PC-9 (cell line): ENCODE data around the gene LRFN4. TPM values are rescaled to one million over a fixed set of nuclear protein-coding genes. Genes with fewer than 3 reads are reported as not detected.

ENCODE experiments used
- BruUV-seq: library from RNA; stranded (reverse); fragments of 400-500 nt; replicated peaks from 2 replicates; lab custom pipeline; 2021; lab: Mats Ljungman, UMichigan
- CTCF ChIA-PET: fragments of 300-600 bp; sonication (Branson Sonifier 250); formaldehyde crosslinking; loops from one replicate; lab custom pipeline; 2022; ENCODE audit warnings: antibody characterized with exemption; lab: Charles Lee
- POLR2A ChIA-PET: fragments of 300-600 bp; sonication (Branson Sonifier 250); formaldehyde crosslinking; loops from one replicate; lab custom pipeline; 2022; ENCODE audit warnings: antibody characterized with exemption; ENCODE audit not compliant: unreplicated experiment; lab: Charles Lee
- DNase-seq, 2 experiments: peaks; one replicate each; pipeline versions ENCODE4 v3.0.0 to v3.0.0-alpha.2; 2015 to 2022; ENCODE audit warnings: mixed read lengths in 1 of 2
- H2AFZ ChIP-seq: fragments of 200-600 bp; sonication (generic); 2 replicates; pipeline ENCODE4 v1.8.1; 2017; ENCODE audit warnings: antibody characterized with exemption
- H3F3A ChIP-seq: fragments of 200-600 bp; sonication (generic); 2 replicates; pipeline ENCODE4 v1.8.1; 2017; ENCODE audit warnings: antibody characterized with exemption, mild to moderate bottlenecking, low read depth; ENCODE audit not compliant: insufficient read depth
- H3K27ac ChIP-seq: fragments of 200-600 bp; sonication (generic); 2 replicates; pipeline ENCODE4 v1.6.1; 2016; ENCODE audit warnings: mixed run types
- H3K27me3 ChIP-seq: fragments of 200-600 bp; sonication (generic); 2 replicates; pipeline ENCODE4 v1.6.1; 2016; ENCODE audit warnings: low read depth, mixed run types; ENCODE audit not compliant: insufficient read depth
- H3K36me3 ChIP-seq: fragments of 200-600 bp; sonication (generic); 2 replicates; pipeline ENCODE4 v1.6.1; 2016; ENCODE audit warnings: low read depth, mixed run types
- H3K4me1 ChIP-seq: fragments of 200-600 bp; sonication (generic); replicated peaks from 2 replicates; pipeline ENCODE4 v1.6.1; 2016; ENCODE audit warnings: mixed run types; ENCODE audit not compliant: insufficient read depth
- H3K4me2 ChIP-seq: fragments of 200-600 bp; sonication (generic); 2 replicates; pipeline ENCODE4 v1.6.1; 2017; ENCODE audit warnings: mixed run types
- H3K4me3 ChIP-seq: fragments of 200-600 bp; sonication (generic); 2 replicates; pipeline ENCODE4 v1.6.1; 2016; ENCODE audit warnings: mixed run types
- H3K79me2 ChIP-seq: fragments of 200-600 bp; sonication (generic); 2 replicates; pipeline ENCODE4 v1.6.1; 2017; ENCODE audit warnings: low read depth, mixed run types
- H3K9me2 ChIP-seq: fragments of 200-600 bp; sonication (generic); 2 replicates; pipeline ENCODE4 v1.8.1; 2017; ENCODE audit warnings: mild to moderate bottlenecking; ENCODE audit not compliant: insufficient read depth
- H3K9me3 ChIP-seq: fragments of 200-600 bp; sonication (generic); 2 replicates; pipeline ENCODE4 v1.8.1; 2016; ENCODE audit warnings: low read depth; ENCODE audit not compliant: insufficient read depth
- H4K20me1 ChIP-seq: fragments of 200-600 bp; sonication (generic); 2 replicates; pipeline ENCODE4 v1.8.1; 2017; ENCODE audit not compliant: insufficient read depth
- EZH2 ChIP-seq: fragments of 200-600 bp; sonication (generic); IDR thresholded peaks from 2 replicates; pipeline ENCODE4 v1.8.0; 2017; ENCODE audit warnings: antibody characterized with exemption, low read depth
- intact Hi-C: fragments of 100-400 bp; cut with micrococcal nuclease; formaldehyde crosslinking; loops from one replicate; pipeline ENCODE4 v1.10.0; 2022; ENCODE audit not compliant: unreplicated experiment
- total RNA-seq: library from RNA; stranded (reverse); gene quantifications from 2 replicates; pipeline ENCODE4 v1.2.3, GENCODE V29; 2021
- TF ChIP-seq, protein P1 (sequence below): fragments of 200-600 bp; sonication (generic); conservative IDR thresholded peaks from 2 replicates; pipeline ENCODE4 v1.6.1; 2017; ENCODE audit warnings: mixed run types, antibody characterized with exemption, mild to moderate bottlenecking, moderate library complexity

Gene LRFN4
- total RNA-seq, 1 experiment from 2014 or later: 13.8 TPM

DNA sequence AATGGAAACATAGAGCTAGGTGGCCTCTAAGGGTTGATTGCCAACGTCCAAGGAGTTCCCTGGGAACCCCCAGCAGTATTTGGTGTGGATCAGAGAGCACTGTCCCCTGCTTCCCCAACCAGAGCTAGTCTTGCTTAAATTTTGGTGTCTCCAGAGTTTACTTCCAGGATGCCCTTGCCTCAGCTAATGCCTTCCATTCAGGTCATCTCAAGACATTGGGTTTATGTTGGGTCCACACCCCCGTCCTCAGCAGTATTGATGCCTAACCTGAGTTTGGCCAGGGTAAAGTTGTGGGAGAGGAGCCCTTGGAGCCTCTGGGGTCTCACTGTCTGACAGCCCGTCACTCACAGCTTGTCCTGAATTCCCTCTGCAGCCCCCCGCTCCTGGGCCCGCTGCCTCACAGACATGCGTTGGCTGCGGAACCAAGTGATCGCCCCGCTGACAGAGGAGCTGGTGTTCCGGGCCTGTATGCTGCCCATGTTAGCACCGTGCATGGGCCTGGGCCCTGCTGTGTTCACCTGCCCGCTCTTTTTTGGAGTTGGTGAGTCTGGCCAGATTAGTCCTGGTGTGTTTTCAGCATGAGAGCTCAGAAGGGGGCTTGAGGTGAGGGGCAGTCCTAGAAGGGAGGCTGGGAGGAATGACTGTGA, 12.2 kb upstream of the LRFN4 start:
- intact Hi-C loops: loop anchor here (5.0 to 10.0 kb wide), 3 partner anchors 133 to 530 kb away; partner anchors contain the start of genes C11orf86, CLCF1 and RHOD
- H3K4me3 ChIP-seq: peak overlapping the region; percentile 94
- BruUV-seq: no TSS peak
- H3K27me3 ChIP-seq: no peaks in the 10 kb centered on the region
- TF ChIP-seq, protein P1, sequence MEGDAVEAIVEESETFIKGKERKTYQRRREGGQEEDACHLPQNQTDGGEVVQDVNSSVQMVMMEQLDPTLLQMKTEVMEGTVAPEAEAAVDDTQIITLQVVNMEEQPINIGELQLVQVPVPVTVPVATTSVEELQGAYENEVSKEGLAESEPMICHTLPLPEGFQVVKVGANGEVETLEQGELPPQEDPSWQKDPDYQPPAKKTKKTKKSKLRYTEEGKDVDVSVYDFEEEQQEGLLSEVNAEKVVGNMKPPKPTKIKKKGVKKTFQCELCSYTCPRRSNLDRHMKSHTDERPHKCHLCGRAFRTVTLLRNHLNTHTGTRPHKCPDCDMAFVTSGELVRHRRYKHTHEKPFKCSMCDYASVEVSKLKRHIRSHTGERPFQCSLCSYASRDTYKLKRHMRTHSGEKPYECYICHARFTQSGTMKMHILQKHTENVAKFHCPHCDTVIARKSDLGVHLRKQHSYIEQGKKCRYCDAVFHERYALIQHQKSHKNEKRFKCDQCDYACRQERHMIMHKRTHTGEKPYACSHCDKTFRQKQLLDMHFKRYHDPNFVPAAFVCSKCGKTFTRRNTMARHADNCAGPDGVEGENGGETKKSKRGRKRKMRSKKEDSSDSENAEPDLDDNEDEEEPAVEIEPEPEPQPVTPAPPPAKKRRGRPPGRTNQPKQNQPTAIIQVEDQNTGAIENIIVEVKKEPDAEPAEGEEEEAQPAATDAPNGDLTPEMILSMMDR: no peak
- no peak for TF ChIP-seq EZH2
- H3K9me3 ChIP-seq: no peaks in the 10 kb centered on the region
- H2AFZ ChIP-seq: no peak overlapping the region
- CTCF ChIA-PET: interaction anchor here (0.6 to 1.0 kb wide), 3 partner anchors 12 to 344 kb away, joined by 4 to 9 read pairs (median 4); no protein-coding TSS in a partner anchor
- POLR2A ChIA-PET: no interaction called here
- peaks cover 9% of the 10 kb centered on the region; the same call in 1 of the 2 replicates for H4K20me1 ChIP-seq
- peaks cover 57% of the 10 kb centered on the region for H3K4me1 ChIP-seq
- peaks cover 55% of the 10 kb centered on the region for H3F3A ChIP-seq
- DNase-seq: no peak
- no peaks in the 10 kb centered on the region for H3K9me2 ChIP-seq
- H3K36me3 ChIP-seq: peaks cover 13% of the 10 kb centered on the region; the same call in 1 of the 2 replicates
- H3K27ac ChIP-seq: no peak overlapping the region
- peaks cover 61% of the 10 kb centered on the region for H3K79me2 ChIP-seq
- H3K4me2 ChIP-seq: peak overlapping the region; percentile 91

DNA sequence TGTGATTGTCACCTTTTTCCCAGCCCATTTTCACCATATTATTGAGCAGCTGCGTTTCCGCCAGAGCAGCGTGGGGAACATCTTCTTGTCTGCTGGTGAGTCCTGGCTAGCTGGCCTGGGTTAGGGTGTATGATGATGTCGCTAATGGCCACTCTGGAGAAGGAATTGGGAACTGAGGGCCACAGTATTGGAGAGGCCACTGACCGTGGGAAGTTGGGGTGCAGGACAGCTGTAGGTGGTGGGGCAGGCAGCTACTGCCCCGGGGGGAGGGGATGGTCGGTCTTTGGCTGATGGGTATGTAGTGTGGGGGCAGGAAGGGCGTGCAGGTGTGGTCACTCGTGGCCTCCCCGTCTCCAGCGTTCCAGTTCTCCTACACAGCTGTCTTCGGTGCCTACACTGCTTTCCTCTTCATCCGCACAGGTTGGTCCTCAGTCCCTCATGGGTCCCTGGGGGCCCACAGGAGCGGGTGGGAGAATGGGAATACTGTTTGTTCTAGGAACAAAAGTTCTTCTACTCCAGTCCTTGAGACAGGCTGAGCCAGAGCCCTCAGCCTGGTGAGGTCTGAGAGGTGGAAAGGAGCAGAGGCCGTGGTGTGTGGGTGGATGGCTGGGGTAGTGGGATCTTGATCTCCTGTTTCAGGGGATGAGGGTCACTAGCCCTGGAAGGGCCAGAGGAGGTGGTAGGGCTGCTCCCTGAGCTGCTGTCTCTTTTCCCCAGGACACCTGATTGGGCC, 11.6 kb upstream of the LRFN4 start:
- Histone ChIP-seq H3K4me2 (peak overlapping the region; percentile 91), H3K4me1 (peaks cover 57% of the 10 kb centered on the region), H3F3A (peaks cover 48% of the 10 kb centered on the region), H3K36me3 (peaks cover 13% of the 10 kb centered on the region; the same call in 1 of the 2 replicates), H3K79me2 (peaks cover 60% of the 10 kb centered on the region), H3K27ac (peak overlapping the region; percentile 66), H4K20me1 (peaks cover 9% of the 10 kb centered on the region; the same call in 1 of the 2 replicates), H3K27me3 (no peaks in the 10 kb centered on the region), H2AFZ (no peak overlapping the region), H3K9me2 (no peaks in the 10 kb centered on the region), H3K9me3 (no peaks in the 10 kb centered on the region), H3K4me3 (no peak overlapping the region)
- DNase-seq: no peak
- TF ChIP-seq EZH2: no peak
- TF ChIP-seq, protein P1: no peak
- ChIA-PET POLR2A (interaction anchor here (0.6 kb wide), 1 partner anchor 102 kb away, joined by 3 read pairs; no protein-coding TSS in a partner anchor), CTCF (no interaction called here)
- intact Hi-C loops: loop anchor here (10.0 kb wide), 2 partner anchors 209 to 529 kb away; partner anchors contain the start of genes CLCF1 and RHOD
- no TSS peak for BruUV-seq

DNA sequence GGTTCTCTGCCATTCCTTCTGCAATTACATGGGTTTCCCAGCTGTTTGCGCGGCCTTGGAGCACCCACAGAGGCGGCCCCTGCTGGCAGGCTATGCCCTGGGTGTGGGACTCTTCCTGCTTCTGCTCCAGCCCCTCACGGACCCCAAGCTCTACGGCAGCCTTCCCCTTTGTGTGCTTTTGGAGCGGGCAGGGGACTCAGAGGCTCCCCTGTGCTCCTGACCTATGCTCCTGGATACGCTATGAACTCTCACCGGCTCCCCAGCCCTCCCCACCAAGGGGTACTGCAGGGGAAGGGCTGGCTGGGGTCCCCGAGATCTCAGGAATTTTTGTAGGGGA, 11.0 kb upstream of the LRFN4 start:
- Histone ChIP-seq H3K4me2 (peak overlapping the region; percentile 91), H3K9me2 (no peaks in the 10 kb centered on the region), H3K9me3 (no peaks in the 10 kb centered on the region), H3K4me1 (peaks cover 57% of the 10 kb centered on the region), H3K36me3 (peaks cover 13% of the 10 kb centered on the region; the same call in 1 of the 2 replicates), H3K27me3 (no peaks in the 10 kb centered on the region), H2AFZ (no peak overlapping the region), H3K27ac (peak overlapping the region; percentile 66), H3K79me2 (peaks cover 54% of the 10 kb centered on the region), H3K4me3 (no peak overlapping the region), H3F3A (peaks cover 44% of the 10 kb centered on the region), H4K20me1 (peaks cover 9% of the 10 kb centered on the region; the same call in 1 of the 2 replicates)
- DNase-seq: no peak
- BruUV-seq: no TSS peak
- no peak for TF ChIP-seq EZH2
- TF ChIP-seq, protein P1: no peak
- intact Hi-C loops: loop anchor here (2.0 to 10.0 kb wide), 3 partner anchors 177 to 529 kb away; partner anchors contain the start of genes CLCF1, RHOD and SYT12
- ChIA-PET CTCF (interaction anchor here (0.5 to 1.0 kb wide), 3 partner anchors 10 to 427 kb away, joined by 4 to 8 read pairs (median 4); no protein-coding TSS in a partner anchor), POLR2A (interaction anchor here (0.5 to 0.6 kb wide), 2 partner anchors 10 to 102 kb away, joined by 3 to 13 read pairs; no protein-coding TSS in a partner anchor)
